ENCODE results near the gene METTL18. TPM values are rescaled to one million over a fixed set of nuclear protein-coding genes. Genes with fewer than 3 reads are reported as not detected.

Gene METTL18
- total RNA-seq, 4 donors from 2014 or later: 2.8 to 10.1 (median 4.7) TPM

DNA sequence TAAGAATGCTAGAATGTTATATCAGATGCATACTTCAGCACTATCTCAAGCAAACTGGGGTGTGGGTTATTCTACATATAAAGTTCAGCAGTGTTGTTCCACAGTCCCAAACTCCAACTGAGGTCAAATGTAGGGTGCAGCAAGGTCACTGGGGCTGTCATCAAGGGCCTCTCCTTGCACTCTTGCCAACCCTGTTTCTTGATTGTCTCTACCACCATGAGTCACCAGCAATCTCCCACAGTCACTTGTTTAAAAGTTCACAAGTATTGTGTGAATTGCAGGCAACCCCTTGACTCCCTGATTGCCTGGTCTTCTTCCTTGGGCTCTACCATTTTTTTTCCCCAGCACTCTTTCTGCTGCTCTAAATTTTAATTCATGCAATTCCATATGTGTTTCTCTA, 10.6 kb downstream of the METTL18 start:
- no peak for DNase-seq (ENCODE audit: low spot score in 2 of 2)
- intact Hi-C loops (cut with DNase I; ENCODE audit: low total_unique reads): no loop called here
- no peak overlapping the region for H3K4me3 ChIP-seq (ENCODE audit: low read depth, poor library complexity, severe bottlenecking)
- TF ChIP-seq POLR2A (IDR thresholded peaks at IDR 0.05): no peak
- TF ChIP-seq, protein P1, sequence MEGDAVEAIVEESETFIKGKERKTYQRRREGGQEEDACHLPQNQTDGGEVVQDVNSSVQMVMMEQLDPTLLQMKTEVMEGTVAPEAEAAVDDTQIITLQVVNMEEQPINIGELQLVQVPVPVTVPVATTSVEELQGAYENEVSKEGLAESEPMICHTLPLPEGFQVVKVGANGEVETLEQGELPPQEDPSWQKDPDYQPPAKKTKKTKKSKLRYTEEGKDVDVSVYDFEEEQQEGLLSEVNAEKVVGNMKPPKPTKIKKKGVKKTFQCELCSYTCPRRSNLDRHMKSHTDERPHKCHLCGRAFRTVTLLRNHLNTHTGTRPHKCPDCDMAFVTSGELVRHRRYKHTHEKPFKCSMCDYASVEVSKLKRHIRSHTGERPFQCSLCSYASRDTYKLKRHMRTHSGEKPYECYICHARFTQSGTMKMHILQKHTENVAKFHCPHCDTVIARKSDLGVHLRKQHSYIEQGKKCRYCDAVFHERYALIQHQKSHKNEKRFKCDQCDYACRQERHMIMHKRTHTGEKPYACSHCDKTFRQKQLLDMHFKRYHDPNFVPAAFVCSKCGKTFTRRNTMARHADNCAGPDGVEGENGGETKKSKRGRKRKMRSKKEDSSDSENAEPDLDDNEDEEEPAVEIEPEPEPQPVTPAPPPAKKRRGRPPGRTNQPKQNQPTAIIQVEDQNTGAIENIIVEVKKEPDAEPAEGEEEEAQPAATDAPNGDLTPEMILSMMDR (IDR thresholded peaks at IDR 0.05): no peak

DNA sequence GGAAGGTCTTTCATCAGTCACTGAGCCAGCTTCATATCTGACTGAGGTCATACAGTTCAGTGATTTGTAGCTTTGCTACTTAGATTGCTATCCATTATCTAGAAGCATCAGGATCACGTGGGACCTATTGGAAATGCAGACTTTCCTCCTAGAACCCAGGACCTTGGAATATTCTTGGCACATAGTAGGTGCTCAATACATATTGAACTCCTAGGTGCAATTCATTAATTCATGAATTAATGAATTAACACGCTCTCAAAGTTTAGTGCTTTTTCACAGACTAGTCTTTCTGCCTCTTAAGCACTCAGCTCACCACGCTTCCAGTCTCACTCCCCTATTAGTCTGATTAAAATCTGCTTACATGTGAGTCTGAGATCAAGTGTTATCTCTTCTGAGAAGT, 12.1 kb downstream of the METTL18 start:
- DNase-seq (ENCODE audit: low spot score in 2 of 2): no peak
- intact Hi-C loops (cut with DNase I; ENCODE audit: low total_unique reads): no loop called here
- 56 to 72% methylated on average over 3 of the region's 3 CpGs for WGBS, 2 donors
- no peak overlapping the region for H3K4me3 ChIP-seq (ENCODE audit: low read depth, poor library complexity, severe bottlenecking)
- TF ChIP-seq POLR2A (IDR thresholded peaks at IDR 0.05): no peak
- TF ChIP-seq, protein P1 (IDR thresholded peaks at IDR 0.05): no peak

DNA sequence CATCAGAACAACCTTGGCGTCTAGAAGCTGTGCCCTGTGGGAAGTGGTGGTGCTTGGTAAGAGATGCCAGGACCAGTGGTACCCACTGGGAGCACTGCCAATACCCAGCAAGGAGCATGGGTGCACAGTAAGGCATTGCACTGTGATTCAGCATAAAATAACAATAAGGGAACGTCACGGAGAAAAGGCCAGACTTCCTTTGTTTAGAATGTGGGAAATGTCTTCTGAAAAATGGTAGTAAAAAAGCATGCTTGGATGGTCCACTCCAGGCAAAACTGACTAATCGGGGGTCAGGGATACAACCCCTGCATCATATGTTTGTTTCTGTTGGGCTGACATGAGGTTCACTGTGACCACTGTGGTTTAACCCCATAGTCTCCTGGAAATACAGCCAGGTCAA, 14.7 kb downstream of the METTL18 start:
- 40 to 53% methylated on average over 4 of the region's 4 CpGs for WGBS, 2 donors
- DNase-seq (ENCODE audit: low spot score in 2 of 2): no peak
- intact Hi-C loops (cut with DNase I; ENCODE audit: low total_unique reads): no loop called here
- H3K4me3 ChIP-seq (ENCODE audit: low read depth, poor library complexity, severe bottlenecking): no peak overlapping the region
- no peak for TF ChIP-seq POLR2A (IDR thresholded peaks at IDR 0.05)
- TF ChIP-seq, protein P1 (IDR thresholded peaks at IDR 0.05): no peak

DNA sequence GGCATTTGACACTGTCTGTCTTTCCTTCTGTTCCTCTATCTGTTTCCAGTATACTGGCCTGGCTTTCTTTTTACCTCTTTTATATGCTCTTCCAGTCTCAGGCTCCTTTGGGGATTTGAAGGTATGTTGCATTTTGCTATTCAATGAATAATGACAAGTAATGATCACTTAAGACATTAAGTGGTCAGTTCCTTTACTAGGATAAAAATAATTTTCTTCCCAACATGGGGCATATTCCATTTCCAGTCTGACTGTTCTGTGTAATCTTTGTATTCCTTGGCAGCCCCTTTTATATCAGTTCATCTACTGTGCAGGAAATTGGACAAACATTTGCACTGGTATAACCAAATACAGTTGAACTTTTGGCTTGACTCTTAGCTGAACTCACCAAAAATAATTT, 15.6 kb downstream of the METTL18 start:
- no peak for DNase-seq (ENCODE audit: low spot score in 2 of 2)
- TF ChIP-seq, protein P1 (IDR thresholded peaks at IDR 0.05): no peak
- no peak for TF ChIP-seq POLR2A (IDR thresholded peaks at IDR 0.05)
- intact Hi-C loops (cut with DNase I; ENCODE audit: low total_unique reads): no loop called here
- no peak overlapping the region for H3K4me3 ChIP-seq (ENCODE audit: low read depth, poor library complexity, severe bottlenecking)

DNA sequence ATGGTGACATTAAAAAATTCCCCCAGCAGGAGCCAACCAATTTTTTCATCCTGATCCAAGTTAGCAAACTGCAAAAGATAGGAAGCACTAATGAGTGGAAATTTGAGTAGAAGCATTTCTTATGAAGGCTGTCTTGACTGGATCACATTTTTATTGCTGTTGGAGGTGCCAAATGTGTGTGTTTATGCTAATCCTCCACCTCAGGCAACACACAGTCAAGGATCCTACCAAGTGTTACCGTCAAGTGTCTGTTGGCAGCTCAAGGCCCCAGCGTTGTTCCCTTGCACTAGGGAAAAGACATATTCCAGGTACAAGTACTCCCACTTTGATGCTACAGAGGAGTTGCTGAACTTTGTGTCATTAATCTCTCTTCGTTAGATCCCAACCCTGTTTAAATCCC, 18.3 kb downstream of the METTL18 start:
- intact Hi-C loops (cut with DNase I; ENCODE audit: low total_unique reads): no loop called here
- no peak for DNase-seq (ENCODE audit: low spot score in 2 of 2)
- TF ChIP-seq, protein P1 (IDR thresholded peaks at IDR 0.05): no peak
- TF ChIP-seq POLR2A (IDR thresholded peaks at IDR 0.05): no peak
- no peak overlapping the region for H3K4me3 ChIP-seq (ENCODE audit: low read depth, poor library complexity, severe bottlenecking)
- whole genome bisulfite sequencing, 2 donors: 32 to 34% methylated on average over 3 of the region's 3 CpGs

DNA sequence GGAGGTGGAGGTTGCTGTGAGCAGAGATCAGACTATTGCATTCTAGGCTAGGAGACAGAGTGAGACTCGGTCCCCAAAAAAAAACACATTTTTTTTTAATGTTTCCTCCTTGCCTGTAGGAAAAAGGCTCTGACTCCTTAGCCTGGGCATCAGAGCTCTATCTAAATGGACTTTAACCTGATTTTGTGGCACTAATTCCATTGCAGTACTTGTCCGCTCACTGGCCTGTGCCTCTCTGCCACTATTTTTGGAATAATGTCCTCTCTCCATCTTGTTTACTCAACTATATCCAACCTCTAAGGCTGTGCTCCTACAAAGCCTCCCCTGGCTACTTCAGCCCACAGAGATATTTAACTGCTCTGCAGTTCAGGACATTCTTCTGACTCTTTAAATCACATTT, 26.5 kb downstream of the METTL18 start:
- 88 to 95% methylated on average over 2 of the region's 2 CpGs for WGBS, 2 donors
- no peak for TF ChIP-seq POLR2A (IDR thresholded peaks at IDR 0.05)
- TF ChIP-seq, protein P1 (IDR thresholded peaks at IDR 0.05): no peak
- DNase-seq (ENCODE audit: low spot score in 2 of 2): no peak
- intact Hi-C loops (cut with DNase I; ENCODE audit: low total_unique reads): no loop called here
- no peak overlapping the region for H3K4me3 ChIP-seq (ENCODE audit: low read depth, poor library complexity, severe bottlenecking)
